KMS-11 (cell line): ENCODE measurements around the gene RNF214.

ENCODE experiments used
- H2AFZ ChIP-seq: fragments of 200-600 bp; sonication (generic); 2 replicates; pipeline ENCODE4 v1.6.1; 2016; ENCODE audit warnings: antibody characterized with exemption, mixed run types, low read depth
- H3K27ac ChIP-seq: fragments of 200-600 bp; sonication (generic); 2 replicates; pipeline ENCODE4 v1.6.1; 2016; ENCODE audit warnings: mild to moderate bottlenecking, mixed run types
- H3K27me3 ChIP-seq: fragments of 200-600 bp; sonication (generic); 2 replicates; pipeline ENCODE4 v1.6.1; 2017; ENCODE audit warnings: mild to moderate bottlenecking, low read depth, mixed run types, moderate library complexity; ENCODE audit not compliant: insufficient read depth
- H3K36me3 ChIP-seq: fragments of 200-600 bp; sonication (generic); 2 replicates; pipeline ENCODE4 v1.6.1; 2017; ENCODE audit warnings: mild to moderate bottlenecking, mixed run types; ENCODE audit not compliant: insufficient read depth
- H3K4me1 ChIP-seq: fragments of 200-600 bp; sonication (generic); 2 replicates; pipeline ENCODE4 v1.6.1; 2016; ENCODE audit warnings: mild to moderate bottlenecking, low read depth, mixed run types; ENCODE audit not compliant: poor library complexity, severe bottlenecking
- H3K4me2 ChIP-seq: fragments of 200-600 bp; sonication (generic); 2 replicates; pipeline ENCODE4 v1.7.0; 2016; ENCODE audit warnings: mild to moderate bottlenecking, mixed run types
- H3K4me3 ChIP-seq: fragments of 200-600 bp; sonication (generic); IDR thresholded peaks from 2 replicates; pipeline ENCODE4 v1.6.1; 2017; ENCODE audit warnings: low read depth, low read length, mixed read lengths; ENCODE audit not compliant: insufficient read depth
- H3K79me2 ChIP-seq: fragments of 200-600 bp; sonication (generic); 2 replicates; pipeline ENCODE4 v1.6.1; 2016; ENCODE audit warnings: low read depth, mixed run types; ENCODE audit not compliant: insufficient read depth
- H3K9ac ChIP-seq: fragments of 200-600 bp; sonication (generic); 2 replicates; pipeline ENCODE4 v1.6.1; 2016; ENCODE audit warnings: mild to moderate bottlenecking, mixed run types
- H4K20me1 ChIP-seq: fragments of 200-600 bp; sonication (generic); 2 replicates; pipeline ENCODE4 v1.6.1; 2016; ENCODE audit warnings: mild to moderate bottlenecking, mixed run types; ENCODE audit not compliant: insufficient read depth
- TF ChIP-seq, protein P1 (sequence below): fragments of 200-600 bp; sonication (generic); conservative IDR thresholded peaks from 2 replicates; pipeline ENCODE4 v1.6.1; 2017; ENCODE audit warnings: low read depth, mild to moderate bottlenecking, antibody characterized with exemption, low read length, moderate library complexity, mixed read lengths

Gene RNF214

DNA sequence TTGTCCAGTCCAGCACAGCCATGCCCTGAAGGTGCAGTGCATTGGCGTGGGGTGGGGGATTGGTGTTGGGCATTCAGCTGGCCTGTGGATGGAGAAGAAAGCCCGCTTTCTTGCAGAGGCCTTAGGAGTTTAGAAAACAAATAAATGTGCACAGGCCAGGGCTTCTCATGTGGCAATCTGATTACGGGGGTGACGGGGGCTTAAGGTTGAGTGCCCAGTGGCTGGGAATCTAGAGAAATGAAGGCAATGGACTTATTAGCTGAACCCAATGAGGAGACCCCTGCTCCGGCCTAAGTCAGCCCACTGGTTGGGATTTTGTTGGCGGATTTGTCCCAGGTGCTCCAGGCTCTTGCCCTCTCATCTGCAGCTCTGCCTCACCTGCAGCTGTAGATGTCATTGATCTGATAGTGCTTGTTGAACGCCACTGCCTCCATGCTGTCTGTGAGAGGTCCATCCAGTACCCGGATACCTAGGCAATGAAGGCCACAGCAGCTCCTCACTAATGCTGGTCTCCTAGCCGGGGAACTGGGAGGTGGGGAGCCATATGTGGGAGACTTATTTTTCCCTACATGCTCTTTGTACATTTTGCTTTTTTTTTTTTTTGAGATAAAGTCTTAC lies 6.8 kb upstream of the RNF214 start:
- Histone ChIP-seq H3K27me3 (no peaks in the 10 kb centered on the region), H3K4me1 (peaks cover 8% of the 10 kb centered on the region), H3K36me3 (no peaks in the 10 kb centered on the region), H2AFZ (no peak overlapping the region), H3K4me3 (no peak overlapping the region), H3K27ac (no peak overlapping the region), H3K9ac (no peak overlapping the region), H3K4me2 (no peak overlapping the region), H3K79me2 (no peaks in the 10 kb centered on the region), H4K20me1 (no peaks in the 10 kb centered on the region)
- TF ChIP-seq, protein P1, sequence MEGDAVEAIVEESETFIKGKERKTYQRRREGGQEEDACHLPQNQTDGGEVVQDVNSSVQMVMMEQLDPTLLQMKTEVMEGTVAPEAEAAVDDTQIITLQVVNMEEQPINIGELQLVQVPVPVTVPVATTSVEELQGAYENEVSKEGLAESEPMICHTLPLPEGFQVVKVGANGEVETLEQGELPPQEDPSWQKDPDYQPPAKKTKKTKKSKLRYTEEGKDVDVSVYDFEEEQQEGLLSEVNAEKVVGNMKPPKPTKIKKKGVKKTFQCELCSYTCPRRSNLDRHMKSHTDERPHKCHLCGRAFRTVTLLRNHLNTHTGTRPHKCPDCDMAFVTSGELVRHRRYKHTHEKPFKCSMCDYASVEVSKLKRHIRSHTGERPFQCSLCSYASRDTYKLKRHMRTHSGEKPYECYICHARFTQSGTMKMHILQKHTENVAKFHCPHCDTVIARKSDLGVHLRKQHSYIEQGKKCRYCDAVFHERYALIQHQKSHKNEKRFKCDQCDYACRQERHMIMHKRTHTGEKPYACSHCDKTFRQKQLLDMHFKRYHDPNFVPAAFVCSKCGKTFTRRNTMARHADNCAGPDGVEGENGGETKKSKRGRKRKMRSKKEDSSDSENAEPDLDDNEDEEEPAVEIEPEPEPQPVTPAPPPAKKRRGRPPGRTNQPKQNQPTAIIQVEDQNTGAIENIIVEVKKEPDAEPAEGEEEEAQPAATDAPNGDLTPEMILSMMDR: no peak

DNA sequence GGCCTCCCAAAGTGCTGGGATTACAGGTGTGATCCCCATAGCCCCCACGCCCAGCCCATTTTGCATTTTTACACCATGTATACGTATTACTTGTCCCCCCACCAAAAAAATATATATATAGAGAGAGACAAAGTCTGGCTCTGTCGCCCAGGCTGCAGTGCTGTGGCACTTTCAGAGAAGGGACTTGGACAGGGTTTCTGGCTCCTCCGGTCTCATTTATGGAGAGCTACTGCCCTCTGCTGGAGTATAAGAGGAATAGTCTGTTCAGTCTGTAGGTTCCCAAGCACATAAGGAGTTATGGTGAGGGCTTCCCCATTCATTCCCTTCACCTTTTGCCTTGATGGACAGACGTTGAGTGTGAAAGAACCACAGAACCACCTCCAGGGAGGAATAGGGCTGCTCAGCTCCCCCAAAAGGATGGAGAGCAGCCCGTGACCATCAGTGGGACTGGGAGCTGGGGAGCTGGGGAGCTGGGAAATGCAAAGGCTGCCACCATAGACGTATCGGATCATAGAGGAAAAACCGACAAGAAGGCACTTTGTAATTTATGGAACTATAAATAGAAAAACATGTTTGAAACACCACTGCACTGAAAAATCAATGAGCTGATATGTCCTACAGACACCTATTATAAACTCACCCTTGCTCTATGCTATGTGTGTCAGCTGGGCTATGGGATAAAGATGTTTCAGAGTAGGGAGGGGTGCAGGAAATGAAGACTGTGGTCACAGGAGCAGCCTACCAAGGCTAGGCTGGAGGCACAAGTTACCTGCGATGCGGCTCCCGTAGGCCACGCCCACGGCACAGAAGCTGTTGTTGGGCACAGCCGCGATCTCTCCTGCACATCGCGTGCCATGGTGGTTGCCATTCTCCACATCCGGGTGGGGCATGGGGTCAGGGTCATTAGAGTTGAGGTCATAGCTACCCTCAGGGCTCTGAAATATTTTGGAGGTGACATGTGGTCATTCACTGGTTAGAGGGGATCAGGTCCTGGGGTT lies 5.8 kb upstream of the RNF214 start:
- no peaks in the 10 kb centered on the region for H3K36me3 ChIP-seq

DNA sequence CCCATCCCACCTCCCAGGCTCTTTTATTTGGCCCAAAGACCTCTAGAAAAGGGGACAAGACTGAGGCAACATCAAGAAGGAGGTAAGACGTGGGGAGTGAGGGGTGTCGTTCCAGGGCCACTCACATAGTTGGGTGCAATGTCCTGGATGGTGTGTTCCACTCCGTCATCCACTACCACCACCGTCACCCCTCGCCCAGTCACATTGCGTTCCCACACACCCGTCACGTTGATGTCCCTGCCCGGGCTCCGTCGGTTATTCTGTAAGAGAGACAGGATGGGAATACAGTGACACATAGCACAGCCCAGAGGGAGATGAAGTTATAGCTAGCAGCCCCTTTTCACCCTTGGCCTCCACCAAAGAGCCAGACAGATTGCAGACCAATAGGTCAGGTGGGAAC lies 4.4 kb upstream of the RNF214 start:
- no peak overlapping the region for H3K4me2 ChIP-seq
- TF ChIP-seq, protein P1: no peak
- H3K79me2 ChIP-seq: peaks cover 11% of the 10 kb centered on the region; the same call in 1 of the 2 replicates
- H3K4me3 ChIP-seq: no peak overlapping the region
- H3K36me3 ChIP-seq: no peaks in the 10 kb centered on the region
- no peaks in the 10 kb centered on the region for H4K20me1 ChIP-seq
- H3K9ac ChIP-seq: no peak overlapping the region
- H2AFZ ChIP-seq: no peak overlapping the region
- H3K27ac ChIP-seq: no peak overlapping the region
- H3K27me3 ChIP-seq: no peaks in the 10 kb centered on the region
- H3K4me1 ChIP-seq: peaks cover 9% of the 10 kb centered on the region

More for the DNA sequence above, 5.8 kb upstream of the RNF214 start:
- no peak overlapping the region for H3K4me2 ChIP-seq
- TF ChIP-seq, protein P1: peak; percentile 69
- peaks cover 10% of the 10 kb centered on the region; the same call in 1 of the 2 replicates for H3K79me2 ChIP-seq
- peaks cover 9% of the 10 kb centered on the region for H3K4me1 ChIP-seq
- no peaks in the 10 kb centered on the region for H4K20me1 ChIP-seq
- no peak overlapping the region for H3K4me3 ChIP-seq
- H2AFZ ChIP-seq: no peak overlapping the region
- H3K27ac ChIP-seq: no peak overlapping the region
- H3K27me3 ChIP-seq: no peaks in the 10 kb centered on the region
- H3K9ac ChIP-seq: no peak overlapping the region

DNA sequence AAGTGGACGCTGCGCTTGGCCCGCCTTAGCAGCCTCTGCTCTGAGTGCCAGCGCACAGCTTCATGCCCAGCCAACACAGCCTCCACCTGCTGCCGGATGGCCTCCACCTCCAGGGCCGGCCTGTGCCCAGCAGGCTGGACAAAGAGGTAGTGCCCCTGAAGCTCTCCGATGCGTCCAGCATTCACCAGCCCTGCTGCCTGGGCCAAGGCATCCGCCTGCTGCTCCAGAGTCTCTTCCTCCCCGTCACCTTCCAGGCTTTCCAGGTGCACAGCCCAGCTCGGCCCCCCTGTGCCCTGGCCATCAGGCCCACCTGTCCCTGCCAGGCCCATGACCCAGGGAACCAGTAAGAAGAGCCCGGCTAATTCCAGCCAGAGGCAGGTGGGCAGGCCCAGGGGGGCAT lies 3.1 kb upstream of the RNF214 start:
- H3K9ac ChIP-seq: no peak overlapping the region
- H3K27ac ChIP-seq: no peak overlapping the region
- H3K4me1 ChIP-seq: peaks cover 13% of the 10 kb centered on the region
- TF ChIP-seq, protein P1: no peak
- H3K79me2 ChIP-seq: peaks cover 11% of the 10 kb centered on the region; the same call in 1 of the 2 replicates
- H3K27me3 ChIP-seq: no peaks in the 10 kb centered on the region
- H3K4me3 ChIP-seq: no peak overlapping the region
- no peak overlapping the region for H2AFZ ChIP-seq
- H3K4me2 ChIP-seq: no peak overlapping the region
- H4K20me1 ChIP-seq: no peaks in the 10 kb centered on the region
- no peaks in the 10 kb centered on the region for H3K36me3 ChIP-seq
